GM18873 (cell line): ENCODE measurements around the gene MLX.

Source experiments
- ATAC-seq: cut with Tn5 transposase; IDR thresholded peaks from one replicate; pipeline ENCODE4 v1.9.1; 2021; ENCODE audit warnings: mild to moderate bottlenecking, moderate library complexity, moderate number of reproducible peaks; ENCODE audit not compliant: unreplicated experiment, low FRiP score

The MLX gene

GRCh38 chr17:42566883-42567573 lies at the start of gene MLX:
MLX (plus strand) TSS chr17:42567100; CDS start chr17:42567125, 25 bp downstream.
- ATAC-seq, result no peak

- ATAC-seq, result no peak
These were observed 49.4 kb upstream of the MLX start for GRCh38 chr17:42517516-42517915.

GRCh38 chr17:42518046-42518754 lies 48.7 kb upstream of the MLX start:
- ATAC-seq, result no peak

- no peak for ATAC-seq
These were observed 48.0 kb upstream of the MLX start for GRCh38 chr17:42518755-42519545.

GRCh38 chr17:42519546-42520491 lies 47.1 kb upstream of the MLX start:
- no peak for ATAC-seq

- no peak for ATAC-seq
These were observed 46.4 kb upstream of the MLX start for GRCh38 chr17:42520540-42520951.

GRCh38 chr17:42521036-42521435 lies 45.9 kb upstream of the MLX start:
- ATAC-seq, result no peak

- ATAC-seq, result no peak
These were observed 45.1 kb upstream of the MLX start for GRCh38 chr17:42521666-42522262.

GRCh38 chr17:42522263-42522790 lies 44.6 kb upstream of the MLX start:
- no peak for ATAC-seq

GRCh38 chr17:42522798-42523278 lies 44.1 kb upstream of the MLX start:
- no peak for ATAC-seq

- ATAC-seq, result no peak
These were observed 41.7 kb upstream of the MLX start for GRCh38 chr17:42525221-42525620.

- ATAC-seq, result no peak
These were observed 40.9 kb upstream of the MLX start for GRCh38 chr17:42526031-42526444.

- ATAC-seq, result no peak
These were observed 39.0 kb upstream of the MLX start for GRCh38 chr17:42527932-42528331.

GRCh38 chr17:42529061-42529460 lies 37.8 kb upstream of the MLX start:
- ATAC-seq, result no peak

- no peak for ATAC-seq
These were observed 35.9 kb upstream of the MLX start for GRCh38 chr17:42530952-42531454.

GRCh38 chr17:42531455-42532354 lies 35.2 kb upstream of the MLX start:
- ATAC-seq, result no peak

GRCh38 chr17:42535155-42536047 lies 31.5 kb upstream of the MLX start:
- ATAC-seq, result peak; percentile 6
